ENCODE measurements around the gene TLE5.
A peak's percentile ranks its signal among the peaks of the same experiment; 100 is the strongest.

The TLE5 gene

DNA sequence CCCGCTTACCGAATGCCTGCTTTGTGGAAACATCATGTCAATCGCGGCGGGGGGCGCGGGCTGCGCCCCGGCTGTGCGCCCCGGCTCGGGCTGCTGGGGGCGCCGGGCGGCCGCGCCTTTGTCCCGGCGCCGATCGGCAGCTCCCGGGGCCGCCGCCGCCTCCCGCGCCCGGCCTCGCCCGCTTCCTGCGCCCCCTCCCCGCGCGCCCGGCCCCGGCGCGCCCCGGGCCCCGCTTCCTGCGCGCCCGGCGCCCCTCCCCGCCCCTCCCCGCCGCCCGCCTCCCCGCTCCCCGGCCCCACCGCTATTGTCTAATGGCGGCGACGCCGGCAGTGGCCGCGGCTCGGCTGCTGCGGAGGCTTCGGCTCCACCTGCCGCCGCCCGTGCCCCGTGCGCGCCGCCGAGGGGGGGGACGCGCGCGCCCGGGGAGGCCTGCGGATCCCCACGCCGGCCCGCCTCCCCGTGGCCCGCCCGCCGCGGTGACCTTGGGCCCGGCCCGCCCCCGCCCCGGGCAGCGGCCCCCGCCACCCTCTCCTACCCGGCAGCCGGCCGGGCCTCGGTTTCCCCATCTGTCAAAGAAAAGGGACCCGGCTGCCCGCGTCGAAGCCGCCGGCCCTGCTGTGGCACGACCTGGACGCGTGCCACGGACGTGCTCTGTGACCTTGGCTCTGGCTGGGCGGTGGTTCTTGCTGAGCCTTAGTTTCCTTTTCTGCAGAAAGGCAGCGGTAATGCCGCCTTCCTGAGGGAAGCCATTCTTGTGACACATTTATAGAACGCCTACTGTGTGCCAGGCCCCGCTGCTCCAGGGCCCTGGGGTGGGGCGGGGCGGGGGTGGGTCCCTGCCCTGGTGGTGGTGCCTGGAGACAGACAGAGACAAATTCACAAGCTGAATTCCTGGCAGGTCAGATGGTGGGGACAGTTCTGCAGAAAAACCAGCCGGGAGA, at the start of gene TLE5:
TLE5 (minus strand) TSS at position 331 of the 941 bp plus-strand sequence; CDS start at position 36, 295 bp downstream.
- DNase-seq, result peak; percentile 39

DNA sequence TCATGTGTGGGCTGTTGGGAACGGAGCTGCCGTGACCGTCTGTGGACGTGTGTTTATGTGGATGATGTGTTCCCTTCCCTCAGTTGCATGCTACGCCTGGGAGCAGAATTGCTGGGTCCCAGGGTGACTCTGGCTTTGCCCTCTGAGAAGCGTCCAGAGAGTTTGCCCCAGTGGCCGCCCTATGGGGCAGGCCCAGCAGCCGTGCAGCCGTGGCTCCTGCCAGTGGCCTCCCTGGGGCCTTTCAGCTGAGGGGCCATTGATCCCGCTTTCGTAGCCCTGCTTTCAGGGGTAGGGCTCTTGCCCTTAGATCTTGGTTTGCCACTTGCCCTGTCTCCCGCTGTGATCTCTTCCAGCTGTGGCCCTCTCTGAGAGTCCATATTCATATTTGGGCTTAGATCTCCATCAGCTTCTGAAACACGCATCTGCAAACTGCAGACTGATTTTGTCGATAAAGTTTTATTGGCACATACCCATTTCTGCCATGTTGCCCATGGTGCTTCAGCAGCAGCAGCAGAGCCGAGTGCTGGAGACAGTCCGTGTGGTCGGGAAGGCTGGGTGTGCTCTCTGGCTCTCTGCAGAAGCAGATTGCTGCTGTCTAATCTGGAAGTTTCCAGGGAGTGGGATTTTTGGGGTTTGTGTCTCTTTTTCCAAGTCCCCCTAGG, 49.4 kb upstream of the TLE5 start:
- DNase-seq, result no peak

GRCh38 chr19:3110126-3110825, 48.0 kb upstream of the TLE5 start:
- DNase-seq, result no peak

DNA sequence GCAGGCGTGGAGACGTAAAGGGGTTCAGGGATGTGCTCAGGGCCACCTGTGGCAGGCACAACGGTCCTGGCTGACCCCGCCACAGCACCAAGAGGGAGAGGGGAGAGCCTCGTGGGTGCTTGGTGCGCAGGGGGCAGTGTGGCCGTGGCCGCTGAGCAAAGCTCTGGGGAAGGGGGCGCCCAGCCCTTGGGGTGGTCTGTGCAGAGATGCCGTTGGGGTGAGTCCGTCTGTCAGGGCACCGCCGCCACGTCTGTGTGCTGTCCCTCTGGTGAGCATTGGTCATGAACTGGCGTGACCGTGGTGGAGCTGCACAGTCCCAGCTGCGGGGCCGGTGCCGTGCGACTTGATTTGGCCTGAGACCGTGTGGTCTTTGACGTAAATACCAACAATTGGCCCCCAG, 47.2 kb upstream of the TLE5 start:
- DNase-seq, result no peak

GRCh38 chr19:3108775-3109174, 46.5 kb upstream of the TLE5 start:
- DNase-seq, result peak; percentile 55

DNA sequence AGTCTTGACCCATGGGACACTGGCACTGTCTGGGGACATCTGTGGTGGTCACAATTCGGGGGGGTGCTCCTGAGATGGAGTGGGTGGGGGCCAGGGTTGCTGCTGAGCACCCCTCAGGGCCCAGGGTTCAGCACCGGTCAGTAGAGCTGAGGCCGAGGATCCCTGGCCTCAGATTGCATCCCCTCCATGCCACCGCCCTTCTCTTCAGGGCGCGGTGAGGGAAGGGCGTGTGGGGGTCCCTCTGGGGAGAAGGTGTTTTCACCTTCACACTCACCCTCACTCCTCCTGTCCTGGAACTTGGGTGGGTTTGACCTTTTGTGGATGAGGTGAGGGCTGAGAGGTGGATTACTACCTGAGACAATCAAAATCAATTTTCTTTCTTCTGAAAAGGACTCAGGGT, 45.4 kb upstream of the TLE5 start:
- DNase-seq, result no peak

- no peak for DNase-seq
Observed at GRCh38 chr19:3106509-3107141, 44.3 kb upstream of the TLE5 start.

GRCh38 chr19:3105641-3106508, 43.6 kb upstream of the TLE5 start:
- no peak for DNase-seq

- DNase-seq, result no peak
Observed at GRCh38 chr19:3104708-3104983, 42.4 kb upstream of the TLE5 start.

GRCh38 chr19:3102239-3103140, 40.2 kb upstream of the TLE5 start:
- DNase-seq, result no peak

- DNase-seq, result no peak
Observed at GRCh38 chr19:3100747-3101730, 38.7 kb upstream of the TLE5 start.

GRCh38 chr19:3100331-3100730, 38.0 kb upstream of the TLE5 start:
- DNase-seq, result no peak

DNA sequence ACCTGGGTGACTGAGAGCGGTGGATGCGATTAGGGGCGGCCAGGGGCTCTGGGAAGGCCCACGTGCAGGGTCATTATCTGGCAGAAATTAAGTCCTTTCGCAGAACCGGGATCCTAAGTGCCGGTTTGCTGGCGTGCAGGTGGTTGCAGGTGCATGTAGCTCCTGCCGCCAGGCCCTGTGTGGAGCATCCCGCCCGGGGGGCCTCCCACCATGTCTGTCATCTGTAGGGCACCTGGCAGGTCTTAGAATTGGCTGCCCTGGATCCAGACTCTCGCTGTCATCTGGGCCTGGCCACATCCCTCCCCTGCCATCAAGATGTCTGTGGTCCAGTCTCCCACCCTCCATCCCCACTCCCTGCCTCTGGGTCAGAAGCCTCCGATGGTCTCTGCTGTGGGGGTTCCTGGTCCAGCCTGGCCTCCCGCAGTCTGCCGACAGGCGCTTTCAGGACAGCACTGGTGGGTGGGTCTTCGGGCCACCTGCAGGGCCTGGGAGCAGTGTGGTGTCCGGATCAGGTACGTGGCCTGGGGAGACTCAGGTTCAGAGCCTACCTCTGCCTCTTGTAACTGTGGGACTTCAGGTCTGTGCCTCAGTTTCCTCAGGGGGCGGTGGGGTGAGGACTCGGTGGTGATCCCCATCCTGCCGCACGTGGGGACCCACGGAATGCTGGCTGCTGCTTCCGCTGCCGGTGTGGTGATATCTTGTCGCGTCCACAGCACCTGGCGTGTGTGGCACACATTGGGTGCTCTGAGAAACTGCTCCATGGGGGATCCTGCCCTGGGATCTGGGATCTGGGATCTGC, 37.3 kb upstream of the TLE5 start:
- no peak for DNase-seq

GRCh38 chr19:3098515-3099346, 36.4 kb upstream of the TLE5 start:
- DNase-seq, result no peak

- DNase-seq, result no peak
Observed at GRCh38 chr19:3098141-3098514, 35.8 kb upstream of the TLE5 start.

DNA sequence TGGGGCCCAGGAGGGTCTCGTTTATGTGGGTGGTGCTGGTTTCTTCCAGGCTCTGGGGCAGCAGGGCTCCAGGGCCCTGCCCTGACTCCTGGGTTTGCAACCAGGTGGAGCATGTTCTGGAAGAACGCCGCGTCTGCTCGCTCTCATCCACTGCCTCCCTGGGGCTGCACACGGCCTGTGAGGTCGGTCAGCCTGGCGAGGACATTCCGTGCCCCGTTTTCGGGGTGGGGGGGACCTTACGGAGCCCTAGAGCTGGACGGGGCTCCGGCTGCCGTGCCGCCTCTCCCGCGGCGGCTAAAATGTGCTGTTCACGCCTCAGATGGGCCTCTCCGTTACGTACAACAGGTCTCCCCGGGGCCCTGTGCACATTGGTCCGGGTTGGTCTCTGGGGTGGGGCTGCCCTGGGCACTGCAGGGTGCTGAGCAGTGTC, 35.2 kb upstream of the TLE5 start:
- DNase-seq, result no peak

DNA sequence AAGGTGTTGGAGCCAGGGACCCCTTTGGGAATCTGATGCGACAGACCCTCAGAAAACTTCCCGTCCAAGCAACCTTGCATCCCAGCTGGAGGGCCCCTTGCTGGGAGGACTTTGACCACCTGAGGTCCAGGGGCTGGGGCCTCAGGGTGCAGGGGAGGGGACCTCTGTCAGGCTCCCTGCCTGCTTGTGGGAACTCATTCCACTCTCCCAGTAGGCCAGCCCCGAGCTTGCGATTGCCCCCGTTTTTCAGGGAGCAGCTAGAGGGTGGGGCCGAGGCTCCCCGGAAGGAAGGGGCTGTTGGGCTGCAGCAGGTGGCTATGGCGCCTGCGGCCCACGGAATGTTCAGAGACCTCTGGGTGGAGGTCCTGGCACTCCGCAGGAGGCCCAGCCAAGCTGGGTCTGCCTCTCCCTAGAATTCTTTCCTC, 34.6 kb upstream of the TLE5 start:
- DNase-seq, result no peak

- no peak for DNase-seq
Observed at GRCh38 chr19:3096267-3096901, 34.1 kb upstream of the TLE5 start.

Data from NK-92 treated with Interleukin-12 subunit alpha and Interleukin-12 subunit beta, amount 100 ng/mL, for 24 hours (cell line).